Measurements from ENCODE around the gene GPR25.
"Not testable (repeated sequence)": the region's sequence is repeated elsewhere in the genome, so short reads cannot be mapped to it uniquely, and the experiment has no call there.

GPR25 gene

DNA sequence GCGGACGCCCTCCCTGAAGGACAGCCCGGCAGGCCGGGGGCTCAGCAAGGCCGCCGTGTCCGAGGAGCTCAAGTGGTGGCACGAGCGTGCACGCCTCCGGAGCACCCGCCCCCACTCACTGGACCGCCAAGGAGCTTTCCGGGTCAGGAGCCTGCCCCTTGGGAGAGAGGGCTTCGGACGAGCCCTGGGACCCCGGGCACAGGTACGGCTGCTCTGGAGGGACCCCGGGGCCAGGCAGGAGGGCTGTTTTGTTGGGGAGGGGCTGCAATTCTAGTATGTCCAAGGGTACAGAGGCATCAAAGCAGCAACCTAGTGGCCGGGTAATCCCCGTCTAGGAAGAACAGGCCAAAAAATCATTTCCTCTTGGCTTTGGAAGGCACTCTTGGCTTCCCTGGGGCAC lies 39.2 kb downstream of the GPR25 start:
- not testable (repeated sequence) for DNase-seq (ENCODE audit: low read depth in 2 of 2)

- DNase-seq (ENCODE audit: low read depth in 2 of 2): no peak
Observed at GRCh38 chr1:200912737-200913407, 40.1 kb downstream of the GPR25 start.

- no peak for DNase-seq (ENCODE audit: low read depth in 2 of 2)
Observed at GRCh38 chr1:200916152-200916551, 43.4 kb downstream of the GPR25 start.

DNA sequence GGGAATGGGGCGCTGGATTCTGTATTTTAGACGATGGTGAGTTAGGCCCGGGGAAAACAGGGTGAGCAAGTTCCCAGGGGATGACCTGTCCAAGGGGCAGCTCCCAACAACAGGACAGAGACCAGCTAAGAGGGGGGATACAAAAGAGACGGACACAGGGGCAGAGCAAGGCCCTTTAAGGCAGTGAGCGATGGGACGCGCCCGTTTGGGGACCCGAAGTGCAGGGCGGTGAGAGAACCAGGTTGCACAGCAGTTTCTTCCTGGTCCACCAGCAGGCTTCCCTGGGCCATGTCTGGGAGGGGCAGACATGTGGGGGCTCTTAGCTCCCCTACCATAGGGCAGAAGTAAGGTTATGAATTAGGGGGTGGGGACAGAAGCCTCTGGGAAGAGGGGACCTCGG lies 43.9 kb downstream of the GPR25 start:
- DNase-seq (ENCODE audit: low read depth in 2 of 2): no peak

GRCh38 chr1:200917291-200917817 lies 44.6 kb downstream of the GPR25 start:
- DNase-seq (ENCODE audit: low read depth in 2 of 2): no peak

- DNase-seq (ENCODE audit: low read depth in 2 of 2): no peak
Observed at GRCh38 chr1:200918006-200918405, 45.2 kb downstream of the GPR25 start.

DNA sequence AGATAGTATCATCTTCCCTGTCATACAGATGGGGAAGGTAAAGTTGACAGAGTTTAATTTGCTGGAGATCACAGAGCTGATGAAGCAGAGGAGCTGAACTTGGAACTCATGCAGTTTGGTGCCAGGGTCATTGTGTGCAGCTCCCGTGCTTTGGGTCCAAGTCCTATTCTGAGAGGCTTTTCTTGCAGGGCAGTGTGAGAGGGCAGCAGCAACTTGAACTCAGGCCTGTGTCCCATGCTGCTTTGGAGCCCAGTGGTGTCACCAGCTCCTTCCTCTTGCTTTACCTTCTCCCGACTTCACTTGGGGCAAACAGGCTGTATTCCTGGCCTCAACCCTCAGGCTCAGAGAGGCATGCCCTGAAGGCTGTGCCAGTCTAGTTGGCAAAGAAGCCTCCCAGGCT lies 46.6 kb downstream of the GPR25 start:
- DNase-seq (ENCODE audit: low read depth in 2 of 2): no peak

- DNase-seq (ENCODE audit: low read depth in 2 of 2): no peak
Observed at GRCh38 chr1:200921571-200922110, 48.9 kb downstream of the GPR25 start.

DNA sequence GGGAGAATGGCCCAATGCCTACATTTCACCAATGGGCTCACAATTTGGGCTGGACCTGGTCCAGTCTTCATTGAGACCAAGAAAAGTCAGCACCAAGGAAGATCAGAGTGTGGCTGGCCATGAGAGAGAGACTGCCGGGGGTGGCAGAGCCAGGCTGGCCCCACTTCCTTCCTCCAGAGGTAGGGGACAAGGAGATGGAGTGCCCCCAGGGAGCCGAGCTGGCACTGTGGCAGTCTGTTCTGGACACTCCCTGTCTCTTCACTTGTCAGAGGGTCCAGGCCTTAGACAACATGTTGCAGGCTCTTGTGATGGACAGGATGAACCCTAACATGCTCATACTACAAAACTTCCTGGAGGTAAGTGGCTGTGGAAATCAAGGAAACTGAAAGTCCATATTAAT lies 49.6 kb downstream of the GPR25 start:
- DNase-seq (ENCODE audit: low read depth in 2 of 2): no peak

DNA sequence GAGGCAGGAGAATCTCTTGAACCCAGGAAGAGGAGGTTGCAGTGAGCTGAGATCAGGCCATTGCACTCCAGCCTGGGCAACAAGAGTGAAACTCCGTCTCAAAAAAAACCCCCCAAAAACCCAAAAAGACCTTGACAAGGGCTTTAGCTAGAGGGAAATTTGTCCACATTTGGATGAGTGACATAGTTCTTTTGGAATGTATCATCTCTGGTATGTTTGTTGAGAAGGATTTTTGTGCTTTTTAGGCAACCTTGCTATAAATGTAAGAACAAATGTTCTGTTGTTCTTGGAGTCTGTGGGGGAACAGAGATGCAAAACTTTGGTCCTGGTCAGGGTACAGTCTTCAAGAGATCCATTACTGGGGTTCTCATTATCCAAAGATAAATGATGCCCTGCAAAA lies 50.8 kb downstream of the GPR25 start:
- no peak for DNase-seq (ENCODE audit: low read depth in 2 of 2)
